ENCODE results near the gene RCE1.

RCE1 gene

DNA sequence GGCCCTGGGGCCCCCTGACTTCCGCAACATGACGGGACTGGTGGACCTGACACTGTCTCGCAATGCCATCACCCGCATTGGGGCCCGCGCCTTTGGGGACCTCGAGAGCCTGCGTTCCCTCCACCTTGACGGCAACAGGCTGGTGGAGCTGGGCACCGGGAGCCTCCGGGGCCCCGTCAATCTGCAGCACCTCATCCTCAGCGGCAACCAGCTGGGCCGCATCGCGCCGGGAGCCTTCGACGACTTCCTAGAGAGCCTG is 14.6 kb downstream of the RCE1 start:
- no peak for DNase-seq

GRCh38 chr11:66858186-66858938 is 15.1 kb downstream of the RCE1 start:
- DNase-seq = no peak

GRCh38 chr11:66858939-66859685 is 15.9 kb downstream of the RCE1 start:
- DNase-seq = no peak

DNA sequence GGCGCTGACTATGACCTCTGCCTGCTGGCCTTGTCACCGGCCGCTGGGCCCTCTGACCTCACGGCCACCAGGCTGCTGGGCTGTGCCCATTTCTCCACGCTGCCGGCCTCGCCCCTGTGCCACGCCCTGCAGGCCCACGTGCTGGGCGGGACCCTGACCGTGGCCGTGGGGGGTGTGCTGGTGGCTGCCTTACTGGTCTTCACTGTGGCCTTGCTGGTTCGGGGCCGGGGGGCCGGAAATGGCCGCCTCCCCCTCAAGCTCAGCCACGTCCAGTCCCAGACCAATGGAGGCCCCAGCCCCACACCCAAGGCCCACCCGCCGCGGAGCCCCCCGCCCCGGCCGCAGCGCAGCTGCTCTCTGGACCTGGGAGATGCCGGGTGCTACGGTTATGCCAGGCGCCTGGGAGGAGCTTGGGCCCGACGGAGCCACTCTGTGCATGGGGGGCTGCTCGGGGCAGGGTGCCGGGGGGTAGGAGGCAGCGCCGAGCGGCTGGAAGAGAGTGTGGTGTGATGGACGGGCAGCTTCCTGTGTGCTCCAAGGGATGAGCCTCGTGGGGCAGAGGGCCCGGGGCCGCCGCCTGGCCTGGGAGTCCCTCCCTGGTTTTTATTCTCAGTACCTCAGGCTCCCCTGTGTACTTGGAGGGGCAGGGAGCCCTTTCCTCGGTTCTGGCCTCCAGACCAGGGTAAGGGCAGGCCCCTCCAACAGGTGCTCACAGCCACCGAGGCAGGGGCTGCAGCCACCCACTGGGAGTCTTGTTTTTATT is 16.6 kb downstream of the RCE1 start:
- DNase-seq = no peak

- no peak for DNase-seq
Observed at GRCh38 chr11:66860449-66860831, 17.2 kb downstream of the RCE1 start.

DNA sequence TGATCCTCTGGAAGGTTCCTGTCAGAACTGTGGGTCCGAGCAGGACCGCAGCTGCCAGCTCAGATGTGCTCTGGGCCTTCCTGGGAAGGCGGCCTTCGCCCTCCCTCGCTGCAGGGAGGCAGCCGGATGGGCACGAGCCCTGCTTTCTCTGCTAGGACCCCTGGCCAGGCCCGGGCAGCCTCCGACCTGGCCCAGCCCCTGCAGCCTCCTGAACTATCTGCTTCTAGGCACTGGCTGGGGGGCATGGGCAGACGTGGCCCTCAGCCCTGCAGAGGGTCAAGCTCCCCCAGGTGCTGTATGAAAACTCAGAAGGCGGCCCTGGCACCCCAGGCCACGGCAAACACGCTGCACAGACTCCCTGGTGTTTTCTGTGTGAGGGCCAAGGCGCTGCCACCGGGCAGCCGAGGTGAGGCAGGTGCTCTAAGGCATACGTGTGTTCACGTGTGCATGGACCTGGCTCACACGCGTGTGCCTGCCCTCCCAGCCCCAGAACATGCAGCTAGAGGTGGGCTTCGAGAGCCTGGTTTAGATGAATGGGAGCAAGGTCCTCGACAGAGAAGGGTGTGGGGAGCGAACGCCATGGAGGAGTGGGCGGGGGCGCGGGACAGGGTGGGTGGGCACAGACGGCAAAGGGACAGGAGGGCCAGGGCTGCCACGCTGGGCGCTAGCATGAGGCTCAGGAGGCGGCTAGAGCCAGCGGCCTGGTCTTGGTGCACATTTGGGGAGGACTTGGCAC is 18.0 kb downstream of the RCE1 start:
- no peak for DNase-seq

DNA sequence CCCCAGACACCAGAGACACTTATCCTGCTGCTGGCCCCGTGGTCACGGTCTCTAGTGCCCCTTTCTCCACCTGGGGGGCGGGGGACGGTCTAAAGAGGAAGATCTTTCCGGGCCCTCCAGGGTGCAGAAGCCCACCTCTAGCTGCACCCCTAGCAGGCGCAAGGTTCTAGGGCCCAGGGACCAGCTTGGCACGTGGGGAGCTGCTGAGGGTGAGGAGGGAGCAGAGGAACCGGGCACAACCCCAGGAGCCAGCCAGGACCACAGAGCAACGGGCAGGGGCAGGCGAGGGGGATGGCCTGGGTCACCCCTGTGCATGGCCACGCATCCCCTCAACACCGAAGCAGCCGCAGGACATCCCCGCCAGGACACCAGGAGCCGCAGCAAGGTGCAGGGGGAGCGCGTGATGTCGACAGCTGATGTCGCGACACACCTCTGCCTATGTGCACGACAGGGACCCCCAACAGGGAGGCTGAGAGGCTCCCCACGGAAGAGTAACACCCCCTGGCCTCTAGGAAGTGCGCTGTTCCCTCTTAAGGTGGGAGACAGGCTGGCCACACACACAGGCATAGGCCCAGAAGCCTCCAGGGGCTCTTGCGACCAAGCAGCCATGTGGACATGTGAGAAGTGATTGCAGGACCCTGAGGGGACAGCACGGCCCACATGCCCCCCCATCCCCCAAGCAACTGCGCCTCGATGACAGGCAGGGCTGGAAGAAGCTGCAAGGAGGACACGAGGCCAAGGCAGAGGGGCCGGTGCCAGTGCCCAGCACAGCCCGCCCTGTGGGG is 18.7 kb downstream of the RCE1 start:
- DNase-seq = no peak

DNA sequence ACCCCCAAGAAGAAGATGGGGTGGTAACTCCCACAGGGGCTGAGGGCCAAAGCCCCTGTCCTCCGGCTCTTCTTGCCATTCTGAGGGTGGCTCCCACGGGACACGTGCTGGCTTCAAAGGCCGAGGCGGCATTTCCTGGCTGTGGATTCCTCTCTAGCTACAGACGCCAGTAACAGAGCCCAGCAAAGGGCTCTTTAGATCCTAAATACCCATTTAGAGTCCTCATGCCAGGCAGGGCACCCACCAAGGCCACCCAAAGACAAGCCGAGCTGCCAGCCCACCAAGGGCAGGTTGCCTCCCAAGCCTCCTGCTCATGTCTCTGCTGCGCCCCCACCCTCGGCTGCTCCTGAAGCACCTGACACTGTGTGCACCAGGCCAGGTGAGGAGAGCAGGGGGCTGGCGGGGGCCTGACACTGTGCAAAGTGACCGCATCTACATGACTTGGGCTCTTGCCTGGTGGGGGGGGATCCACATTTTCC is 19.4 kb downstream of the RCE1 start:
- DNase-seq = no peak

GRCh38 chr11:66863428-66864125 is 20.3 kb downstream of the RCE1 start:
- DNase-seq = no peak

GRCh38 chr11:66864172-66864901 is 21.1 kb downstream of the RCE1 start:
- no peak for DNase-seq

DNA sequence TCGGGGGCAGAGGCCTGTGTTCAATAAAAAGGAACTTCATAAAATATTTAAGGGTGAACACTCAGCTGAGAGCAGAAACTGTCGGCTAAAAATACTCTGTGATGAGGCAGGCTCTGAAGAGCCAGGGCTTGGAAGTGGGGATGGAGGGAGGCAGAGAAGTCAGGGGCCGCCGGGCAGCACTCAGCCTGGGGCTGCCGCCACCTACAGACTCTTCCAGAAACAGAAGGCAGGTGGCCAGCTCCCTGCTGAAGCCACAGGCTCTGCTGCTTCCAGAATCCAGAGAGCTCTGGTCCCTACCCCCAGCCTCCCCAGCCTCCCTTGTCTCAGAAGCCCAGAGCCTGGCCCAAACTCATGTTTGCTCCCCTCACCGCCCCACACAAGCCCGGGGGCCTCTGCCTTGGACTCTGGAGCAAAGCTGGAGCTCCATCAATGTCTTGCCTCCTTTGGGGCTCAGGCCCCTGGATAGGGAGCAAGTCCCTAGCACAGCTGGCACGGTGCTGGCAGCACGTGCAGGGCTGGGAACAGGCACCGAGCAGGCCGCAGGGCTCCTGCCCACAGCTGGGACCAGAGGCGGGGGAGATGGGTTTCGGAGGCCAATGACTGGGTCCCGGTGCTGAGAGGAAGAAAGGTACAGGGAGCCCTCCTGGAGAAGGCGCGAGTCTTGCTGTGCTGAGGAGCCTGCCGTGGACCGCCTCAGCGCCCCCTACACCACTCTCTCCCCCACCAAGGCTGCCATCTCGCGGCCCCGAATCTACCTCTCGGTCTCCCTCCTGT is 21.9 kb downstream of the RCE1 start:
- DNase-seq = no peak

- no peak for DNase-seq
Observed at GRCh38 chr11:66866007-66866406, 22.8 kb downstream of the RCE1 start.

GRCh38 chr11:66866511-66866986 is 23.3 kb downstream of the RCE1 start:
- no peak for DNase-seq

GRCh38 chr11:66867425-66868040 is 24.3 kb downstream of the RCE1 start:
- DNase-seq = no peak

DNA sequence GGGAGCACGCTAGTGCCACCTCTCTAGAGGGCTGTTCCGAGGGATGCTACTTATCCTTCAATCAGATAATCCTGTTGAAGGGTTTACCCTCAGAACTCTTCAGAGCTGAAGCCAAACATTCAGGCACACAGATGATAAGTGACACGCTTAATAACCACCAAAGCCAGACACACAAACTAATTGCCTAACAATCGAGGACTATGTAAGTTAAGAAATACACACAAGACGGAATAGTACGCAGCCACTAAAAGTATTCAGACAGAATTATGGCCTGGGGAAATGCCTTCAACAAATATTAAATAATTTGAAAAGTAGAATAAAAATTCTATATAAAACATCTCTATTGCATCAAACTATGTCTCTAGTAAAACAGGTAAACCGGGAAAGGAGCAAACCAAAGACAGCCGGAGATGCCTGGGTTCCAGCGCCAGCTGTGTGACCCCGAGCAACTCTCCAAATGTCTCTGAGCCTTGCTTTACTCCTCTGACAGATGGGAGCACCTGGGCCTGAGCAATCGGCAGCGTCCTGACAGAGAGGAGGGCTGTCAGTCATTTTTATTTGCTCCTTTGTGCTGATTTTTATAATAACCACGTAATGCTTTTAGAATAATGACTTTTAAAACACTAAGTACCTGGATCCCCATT is 25.0 kb downstream of the RCE1 start:
- DNase-seq = no peak

DNA sequence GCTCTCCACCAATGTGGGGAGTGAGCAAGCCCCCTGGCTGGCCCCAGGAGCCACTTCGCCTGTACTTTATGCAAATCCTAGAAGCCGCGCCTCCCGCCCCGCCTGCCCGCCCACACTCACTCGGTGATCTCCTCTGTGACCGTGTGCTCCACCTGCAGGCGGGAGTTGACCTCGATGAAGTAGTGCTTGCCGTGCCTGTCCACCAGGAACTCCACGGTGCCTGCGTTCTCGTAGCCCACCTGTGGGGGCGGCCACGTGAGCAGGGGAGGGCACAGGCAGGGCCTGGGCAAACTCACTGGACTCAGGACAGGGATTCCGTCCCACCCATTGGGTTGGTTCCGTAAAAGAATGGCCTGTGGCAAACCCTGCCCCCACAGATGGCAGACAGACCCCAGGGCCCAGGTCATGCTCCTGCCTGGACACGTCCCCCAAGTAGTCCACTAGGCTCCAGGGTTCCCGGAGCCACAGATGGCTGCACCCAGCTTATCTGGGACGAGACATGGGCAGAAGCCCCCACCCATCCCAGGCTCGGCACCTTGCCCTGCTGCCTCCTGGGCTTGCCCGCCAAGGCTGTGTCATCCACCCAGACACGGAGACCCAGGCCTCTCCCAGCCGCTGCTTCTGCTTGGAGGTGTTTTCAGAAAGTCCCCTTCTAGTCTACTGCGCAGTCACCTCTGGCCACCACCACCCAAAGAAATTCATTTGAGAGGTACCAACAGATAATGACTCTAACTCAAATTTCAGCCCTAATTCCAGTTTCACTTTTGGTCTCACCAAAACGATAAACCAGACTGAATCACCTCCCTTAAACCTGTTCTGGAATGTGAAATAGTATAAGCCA is 25.7 kb downstream of the RCE1 start:
- DNase-seq = no peak

DNA sequence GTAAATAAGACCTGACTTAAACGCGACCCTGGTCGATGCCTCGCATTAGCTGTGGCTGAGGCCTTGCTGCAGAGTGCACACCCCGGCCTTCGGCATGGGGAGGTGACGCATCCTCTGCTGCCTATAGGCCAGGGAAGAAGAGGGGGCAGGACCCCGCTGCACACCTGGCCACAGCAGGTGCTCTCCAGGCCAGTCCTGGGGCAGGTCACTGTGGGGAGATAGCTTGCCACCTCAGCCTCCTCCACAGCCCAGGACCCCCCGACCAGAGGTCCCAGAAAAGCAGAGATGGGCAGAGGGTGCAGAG is 26.3 kb downstream of the RCE1 start:
- no peak for DNase-seq

- DNase-seq = no peak
Observed at GRCh38 chr11:66870131-66870530, 26.9 kb downstream of the RCE1 start.

Data from midbrain (tissue), 1 donor.